ENCODE data around the gene TMEM92. TPM values are rescaled to one million over a fixed set of nuclear protein-coding genes. Genes with fewer than 3 reads are reported as not detected.

Gene TMEM92
- total and polyA plus RNA-seq, 10 of the 15 experiments (the other 5 are each of a cell fraction or from before 2014, with no cell fraction given): 0.11 to 1.2 (median 0.32) TPM

- Histone ChIP-seq H3K36me3 (ENCODE audit: control insufficient read depth in 2 of 2, insufficient read depth in 2 of 2, low read length in 1 of 2) (no peaks in the 10 kb centered on the region), H3K4me1 (ENCODE audit: control insufficient read depth, insufficient read depth, low read length) (peaks cover 3% of the 10 kb centered on the region), H3K79me2 (ENCODE audit: control insufficient read depth, insufficient read depth, low read length) (no peaks in the 10 kb centered on the region), H2AFZ (ENCODE audit: control insufficient read depth, low read depth, low read length) (no peak overlapping the region), H4K20me1 (ENCODE audit: control insufficient read depth, insufficient read depth) (no peaks in the 10 kb centered on the region), H3K4me2 (ENCODE audit: control insufficient read depth, insufficient read depth) (no peak overlapping the region), H3K9ac (ENCODE audit: control insufficient read depth, insufficient read depth, low read length) (no peak overlapping the region), H3K9me3 (replicated peaks; ENCODE audit: control insufficient read depth, insufficient read depth, low read length) (no peaks in the 10 kb centered on the region), H3K27ac (ENCODE audit: control insufficient read depth, insufficient read depth) (no peak overlapping the region), H3K4me3 (no peak overlapping the region), H3K27me3 (replicated peaks in 1 of 2; ENCODE audit: control insufficient read depth in 2 of 2, insufficient read depth in 2 of 2, low read length in 1 of 2) (no peaks in the 10 kb centered on the region)
- in situ Hi-C loops (cut with MboI): no loop called here
- RAD21 ChIA-PET (ENCODE audit: unreplicated experiment): interaction anchor here (1.4 kb wide), 1 partner anchor 123 kb away, joined by 3 read pairs; no protein-coding TSS in a partner anchor
- CTCF ChIA-PET: interaction anchor here (0.6 to 1.2 kb wide), 6 partner anchors 14 to 229 kb away, joined by 3 to 6 read pairs (median 4); no protein-coding TSS in a partner anchor
- SMC1A ChIA-PET (ENCODE audit: uncharacterized antibody, unreplicated experiment): interaction anchor here (0.6 to 3.2 kb wide), 4 partner anchors 8 to 25 kb away, joined by 3 to 12 read pairs (median 5); no protein-coding TSS in a partner anchor
- no peak for TF ChIP-seq FOXK2 (IDR thresholded peaks at IDR 0.05)
- TF ChIP-seq PAX5 (IDR thresholded peaks at IDR 0.05; ENCODE audit: borderline replicate concordance, low read depth, low read length): no peak
- TF ChIP-seq TCF12 (IDR thresholded peaks at IDR 0.05; ENCODE audit: low read depth, low read length): no peak
- TF ChIP-seq POU2F2 (IDR thresholded peaks at IDR 0.05; ENCODE audit: borderline replicate concordance, low read depth, low read length): no peak
- no peak for TF ChIP-seq NR2C2 (IDR thresholded peaks at IDR 0.05; ENCODE audit: borderline replicate concordance, control insufficient read depth, insufficient read length, low read depth)
- no peak for TF ChIP-seq ZBED1 (IDR thresholded peaks at IDR 0.05; ENCODE audit: borderline replicate concordance)
- no peak for TF ChIP-seq EGR1 (IDR thresholded peaks at IDR 0.05; ENCODE audit: borderline replicate concordance in 1 of 2, low read depth in 2 of 2, low read length in 2 of 2)
- no peak for TF ChIP-seq IKZF2 (IDR thresholded peaks at IDR 0.05)
- TF ChIP-seq SUPT20H (IDR thresholded peaks at IDR 0.05; ENCODE audit: borderline replicate concordance, control insufficient read depth, low read depth, low read length): no peak
- TF ChIP-seq MYB (IDR thresholded peaks at IDR 0.05; ENCODE audit: borderline replicate concordance, low read depth, low read length): no peak
- no peak for TF ChIP-seq ZNF274 (IDR thresholded peaks at IDR 0.05; ENCODE audit: insufficient read depth, insufficient read length)
- FAIRE-seq (no peak), ATAC-seq (no peak), DNase-seq (ENCODE audit: low read depth, low spot score) (no peak)
- 6% methylated on average over 5 of the region's 5 CpGs for WGBS (ENCODE audit: insufficient coverage, insufficient replicate concordance, low lambda C conversion rate, missing lambda C conversion rate)
- POLR2A ChIA-PET: interaction anchor here (1.5 kb wide), 1 partner anchor 17 kb away, joined by 3 read pairs; no protein-coding TSS in a partner anchor
- intact Hi-C loops (cut with micrococcal nuclease; ENCODE audit: unreplicated experiment): no loop called here
- BruUV-seq (replicated peaks): no TSS peak
Observed at GRCh38 chr17:50323060-50323459, 48.8 kb downstream of the TMEM92 start.

All from GM12878 (cell line).